OCI-LY1 (cell line): ENCODE measurements around the gene RELL1.

Source experiments
- H2AFZ ChIP-seq: fragments of 200-600 bp; sonication (generic), shearing (Covaris generic); 2 replicates; pipeline ENCODE4 v1.6.0; 2014; ENCODE audit warnings: antibody characterized with exemption, mild to moderate bottlenecking, low read length
- H3F3A ChIP-seq: fragments of 200-600 bp; sonication (generic), shearing (Covaris generic); 2 replicates; pipeline ENCODE4 v1.6.0; 2014; ENCODE audit warnings: mild to moderate bottlenecking, antibody characterized with exemption, low read length, moderate library complexity; ENCODE audit not compliant: insufficient read depth
- H3K27ac ChIP-seq: fragments of 200-600 bp; sonication (generic); 2 replicates; pipeline ENCODE4 v1.5.1; 2014; ENCODE audit warnings: low read length, mixed run types, mild to moderate bottlenecking, low read depth; ENCODE audit not compliant: poor library complexity, severe bottlenecking
- H3K27me3 ChIP-seq: fragments of 200-600 bp; sonication (generic); 2 replicates; pipeline ENCODE4 v1.6.0; 2014; ENCODE audit warnings: antibody characterized with exemption, mild to moderate bottlenecking, low read length, moderate library complexity; ENCODE audit not compliant: insufficient read depth
- H3K36me3 ChIP-seq: fragments of 200-600 bp; sonication (generic); 2 replicates; pipeline ENCODE4 v1.6.1; 2014; ENCODE audit warnings: mild to moderate bottlenecking, antibody characterized with exemption, low read length, moderate library complexity, mixed read lengths; ENCODE audit not compliant: insufficient read depth
- H3K4me1 ChIP-seq: fragments of 200-600 bp; sonication (generic); 2 replicates; pipeline ENCODE4 v1.5.1; 2014; ENCODE audit warnings: mild to moderate bottlenecking, low read length, moderate library complexity; ENCODE audit not compliant: insufficient read depth, severe bottlenecking
- H3K4me2 ChIP-seq: fragments of 200-600 bp; sonication (generic), shearing (Covaris generic); 2 replicates; pipeline ENCODE4 v1.6.1; 2014; ENCODE audit warnings: low read length
- H3K4me3 ChIP-seq: fragments of 200-600 bp; sonication (generic); 2 replicates; pipeline ENCODE4 v1.5.1; 2014; ENCODE audit warnings: low read length, low read depth, mild to moderate bottlenecking, mixed read lengths; ENCODE audit not compliant: poor library complexity, severe bottlenecking
- H3K79me2 ChIP-seq: fragments of 200-600 bp; shearing (Covaris generic); 2 replicates; pipeline ENCODE4 v1.6.1; 2016; ENCODE audit warnings: mixed run types, low read length, mixed read lengths; ENCODE audit not compliant: insufficient read depth
- H3K9ac ChIP-seq: fragments of 200-600 bp; sonication (generic), shearing (Covaris generic); 2 replicates; pipeline ENCODE4 v1.6.1; 2014; ENCODE audit warnings: mild to moderate bottlenecking, low read length, mixed read lengths
- H3K9me2 ChIP-seq: fragments of 200-600 bp; sonication (generic), shearing (Covaris generic); 2 replicates; pipeline ENCODE4 v1.6.1; 2014; ENCODE audit warnings: low read depth, mild to moderate bottlenecking, low read length, mixed read lengths
- H3K9me3 ChIP-seq: fragments of 200-600 bp; shearing (Covaris generic); 2 replicates; pipeline ENCODE4 v1.6.1; 2014; ENCODE audit warnings: low read length, mixed read lengths
- H4K20me1 ChIP-seq: fragments of 200-600 bp; sonication (generic), shearing (Covaris generic); 2 replicates; pipeline ENCODE4 v1.6.0; 2016; ENCODE audit warnings: mild to moderate bottlenecking, low read length; ENCODE audit not compliant: insufficient read depth
- CTCF ChIP-seq: fragments of 200-600 bp; sonication (generic), shearing (Covaris generic); IDR thresholded peaks from 2 replicates; pipeline ENCODE4 v1.5.1; 2017; ENCODE audit warnings: mild to moderate bottlenecking, antibody characterized with exemption, low read length, moderate library complexity, mixed read lengths
- EZH2 ChIP-seq: fragments of 200-600 bp; sonication (generic), shearing (Covaris generic); IDR thresholded peaks from 2 replicates; pipeline ENCODE4 v1.8.0; 2017; ENCODE audit warnings: borderline replicate concordance, mixed run types, mild to moderate bottlenecking, antibody characterized with exemption, low read length, moderate library complexity, mixed read lengths

Gene RELL1

GRCh38 chr4:37623125-37623524 is 63.1 kb downstream of the RELL1 start:
- no peak overlapping the region for H3K27ac ChIP-seq
- H3K4me3 ChIP-seq = no peak overlapping the region
- H3K9me2 ChIP-seq = no peaks in the 10 kb centered on the region
- no peak overlapping the region for H2AFZ ChIP-seq
- no peaks in the 10 kb centered on the region for H3F3A ChIP-seq
- no peaks in the 10 kb centered on the region for H3K4me1 ChIP-seq
- no peak for TF ChIP-seq CTCF
- TF ChIP-seq EZH2 = no peak
- peaks cover 25% of the 10 kb centered on the region for H3K36me3 ChIP-seq
- H3K79me2 ChIP-seq = no peaks in the 10 kb centered on the region
- H3K27me3 ChIP-seq = no peaks in the 10 kb centered on the region
- no peaks in the 10 kb centered on the region for H4K20me1 ChIP-seq
- H3K9ac ChIP-seq = no peak overlapping the region
- H3K4me2 ChIP-seq = no peak overlapping the region
- H3K9me3 ChIP-seq = no peaks in the 10 kb centered on the region

GRCh38 chr4:37620176-37620575 is 66.0 kb downstream of the RELL1 start:
- no peaks in the 10 kb centered on the region for H3K79me2 ChIP-seq
- H3K9ac ChIP-seq = no peak overlapping the region
- no peaks in the 10 kb centered on the region for H4K20me1 ChIP-seq
- H3K4me1 ChIP-seq = no peaks in the 10 kb centered on the region
- no peak overlapping the region for H3K27ac ChIP-seq
- no peaks in the 10 kb centered on the region for H3K27me3 ChIP-seq
- no peak for TF ChIP-seq EZH2
- no peak for TF ChIP-seq CTCF
- H3K4me2 ChIP-seq = no peak overlapping the region
- no peak overlapping the region for H2AFZ ChIP-seq
- peaks cover 16% of the 10 kb centered on the region; the same call in 1 of the 2 replicates for H3K36me3 ChIP-seq
- H3K4me3 ChIP-seq = no peak overlapping the region
- H3F3A ChIP-seq = no peaks in the 10 kb centered on the region
- H3K9me3 ChIP-seq = no peaks in the 10 kb centered on the region
- no peaks in the 10 kb centered on the region for H3K9me2 ChIP-seq

- Histone ChIP-seq H3K9ac (no peak overlapping the region), H3K4me3 (no peak overlapping the region), H3K27me3 (no peaks in the 10 kb centered on the region), H3K36me3 (peaks cover 20% of the 10 kb centered on the region), H3K9me3 (no peaks in the 10 kb centered on the region), H4K20me1 (no peaks in the 10 kb centered on the region), H3K9me2 (no peaks in the 10 kb centered on the region), H2AFZ (no peak overlapping the region), H3K79me2 (no peaks in the 10 kb centered on the region), H3K4me1 (no peaks in the 10 kb centered on the region), H3K4me2 (no peak overlapping the region), H3F3A (no peaks in the 10 kb centered on the region), H3K27ac (no peak overlapping the region)
- TF ChIP-seq EZH2 = no peak
- TF ChIP-seq CTCF = no peak
Measured at GRCh38 chr4:37615720-37616063, 70.5 kb downstream of the RELL1 start.
